ENCODE results near the gene GRIK3.

The GRIK3 gene

GRCh38 chr1:37010011-37010410 is 24.3 kb downstream of the GRIK3 start:
- no peak for DNase-seq

- no peak for DNase-seq
These were observed 24.8 kb downstream of the GRIK3 start for GRCh38 chr1:37009521-37009920.

GRCh38 chr1:37006132-37006868 is 28.0 kb downstream of the GRIK3 start:
- no peak for DNase-seq

- DNase-seq = no peak
These were observed 31.4 kb downstream of the GRIK3 start for GRCh38 chr1:37002898-37003297.

GRCh38 chr1:37001703-37002102 is 32.6 kb downstream of the GRIK3 start:
- no peak for DNase-seq

GRCh38 chr1:36996106-36996505 is 38.2 kb downstream of the GRIK3 start:
- no peak for DNase-seq

- DNase-seq = no peak
These were observed 39.4 kb downstream of the GRIK3 start for GRCh38 chr1:36994868-36995267.

- no peak for DNase-seq
These were observed 40.0 kb downstream of the GRIK3 start for GRCh38 chr1:36994294-36994693.

GRCh38 chr1:36992139-36992943 is 42.0 kb downstream of the GRIK3 start:
- no peak for DNase-seq

GRCh38 chr1:36991551-36991950 is 42.8 kb downstream of the GRIK3 start:
- no peak for DNase-seq

GRCh38 chr1:36990928-36991327 is 43.4 kb downstream of the GRIK3 start:
- DNase-seq = no peak

- no peak for DNase-seq
These were observed 45.1 kb downstream of the GRIK3 start for GRCh38 chr1:36989241-36989640.

GRCh38 chr1:36988741-36989193 is 45.5 kb downstream of the GRIK3 start:
- no peak for DNase-seq

GRCh38 chr1:36988321-36988720 is 46.0 kb downstream of the GRIK3 start:
- DNase-seq = no peak

- no peak for DNase-seq
These were observed 47.0 kb downstream of the GRIK3 start for GRCh38 chr1:36987276-36987675.

- DNase-seq = no peak
These were observed 47.9 kb downstream of the GRIK3 start for GRCh38 chr1:36986241-36986985.

GRCh38 chr1:36984675-36985074 is 49.6 kb downstream of the GRIK3 start:
- DNase-seq = no peak

GRCh38 chr1:36984026-36984425 is 50.3 kb downstream of the GRIK3 start:
- no peak for DNase-seq

- DNase-seq = no peak
These were observed 51.6 kb downstream of the GRIK3 start for GRCh38 chr1:36982709-36983108.

GRCh38 chr1:36981771-36982622 is 52.3 kb downstream of the GRIK3 start:
- no peak for DNase-seq

GRCh38 chr1:36981126-36981525 is 53.2 kb downstream of the GRIK3 start:
- DNase-seq = no peak

- DNase-seq = no peak
These were observed 56.4 kb downstream of the GRIK3 start for GRCh38 chr1:36977731-36978406.
